Activated B cell treated with CpG ODN at 0.5 μM for 24 hours (primary cell): ENCODE data around the gene PKD1. TPM values are rescaled to one million over a fixed set of nuclear protein-coding genes. Genes with fewer than 3 reads are reported as not detected.

ENCODE experiments used
- ATAC-seq: fragments of 200-7000 bp; cut with Tn5 transposase; one replicate; pipeline ENCODE4 v1.10.0; 2021; ENCODE audit warnings: low read depth, mild to moderate bottlenecking, moderate library complexity
- CTCF ChIA-PET: fragments of 350-600 bp; sonication (Branson Sonifier 250); formaldehyde crosslinking; loops from one replicate; lab custom pipeline; 2021; ENCODE audit warnings: antibody characterized with exemption; lab: Charles Lee
- POLR2A ChIA-PET: fragments of 350-600 bp; sonication (Branson Sonifier 250); formaldehyde crosslinking; loops from one replicate; lab custom pipeline; 2021; ENCODE audit warnings: antibody characterized with exemption; lab: Charles Lee
- DNase-seq: peaks from one replicate; pipeline ENCODE4 v3.0.0; 2022
- H3K27ac Mint-ChIP-seq: one replicate; pipeline ENCODE4 v1.8.0; 2020; ENCODE audit warnings: mixed read lengths
- H3K27me3 Mint-ChIP-seq: one replicate; pipeline ENCODE4 v1.8.0; 2021; ENCODE audit warnings: mixed read lengths
- H3K36me3 Mint-ChIP-seq: one replicate; pipeline ENCODE4 v1.8.0; 2021; ENCODE audit warnings: low read depth, mixed read lengths
- H3K4me1 Mint-ChIP-seq: one replicate; pipeline ENCODE4 v1.8.0; 2021; ENCODE audit warnings: mixed read lengths
- H3K4me3 Mint-ChIP-seq: one replicate; pipeline ENCODE4 v1.8.0; 2020; ENCODE audit warnings: mild to moderate bottlenecking, mixed read lengths
- H3K9me3 Mint-ChIP-seq: one replicate; pipeline ENCODE4 v1.8.0; 2020; ENCODE audit warnings: mixed read lengths
- intact Hi-C: fragments of 100-400 bp; cut with micrococcal nuclease; formaldehyde crosslinking; loops from one replicate; pipeline ENCODE4 v1.15.1; 2024
- total RNA-seq: library from RNA; stranded (reverse); gene quantifications from 2 replicates; pipeline ENCODE4 v1.2.3, GENCODE V29; 2022
- TF ChIP-seq, protein P1 (sequence below): fragments of 200-600 bp; IDR thresholded peaks from one replicate; pipeline ENCODE4 v1.8.0; 2022; ENCODE audit warnings: antibody characterized with exemption, mild to moderate bottlenecking

PKD1 gene
- total RNA-seq, 1 donor from 2014 or later: 84.2 TPM

DNA sequence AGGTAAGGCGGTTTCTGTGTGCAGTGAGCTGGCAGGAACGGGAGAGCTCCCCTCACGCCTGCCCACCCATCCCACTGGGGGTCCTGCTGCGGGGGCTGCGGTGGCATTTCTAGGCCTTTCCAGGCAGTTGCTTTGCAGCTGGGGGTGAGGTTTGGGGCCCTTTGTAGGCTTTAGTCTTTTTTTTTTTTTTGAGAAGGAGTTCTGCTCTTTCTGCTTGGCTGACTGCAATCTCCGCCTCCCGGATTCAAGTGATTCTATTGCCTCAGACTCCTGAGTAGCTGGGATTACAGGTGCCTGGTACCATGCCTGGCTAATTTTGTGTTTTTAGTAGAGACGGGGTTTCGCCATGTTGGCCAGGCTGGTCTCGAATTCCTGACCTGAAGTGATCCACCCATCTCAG is 76.8 kb downstream of the PKD1 start:
- no peak for DNase-seq
- TF ChIP-seq, protein P1, sequence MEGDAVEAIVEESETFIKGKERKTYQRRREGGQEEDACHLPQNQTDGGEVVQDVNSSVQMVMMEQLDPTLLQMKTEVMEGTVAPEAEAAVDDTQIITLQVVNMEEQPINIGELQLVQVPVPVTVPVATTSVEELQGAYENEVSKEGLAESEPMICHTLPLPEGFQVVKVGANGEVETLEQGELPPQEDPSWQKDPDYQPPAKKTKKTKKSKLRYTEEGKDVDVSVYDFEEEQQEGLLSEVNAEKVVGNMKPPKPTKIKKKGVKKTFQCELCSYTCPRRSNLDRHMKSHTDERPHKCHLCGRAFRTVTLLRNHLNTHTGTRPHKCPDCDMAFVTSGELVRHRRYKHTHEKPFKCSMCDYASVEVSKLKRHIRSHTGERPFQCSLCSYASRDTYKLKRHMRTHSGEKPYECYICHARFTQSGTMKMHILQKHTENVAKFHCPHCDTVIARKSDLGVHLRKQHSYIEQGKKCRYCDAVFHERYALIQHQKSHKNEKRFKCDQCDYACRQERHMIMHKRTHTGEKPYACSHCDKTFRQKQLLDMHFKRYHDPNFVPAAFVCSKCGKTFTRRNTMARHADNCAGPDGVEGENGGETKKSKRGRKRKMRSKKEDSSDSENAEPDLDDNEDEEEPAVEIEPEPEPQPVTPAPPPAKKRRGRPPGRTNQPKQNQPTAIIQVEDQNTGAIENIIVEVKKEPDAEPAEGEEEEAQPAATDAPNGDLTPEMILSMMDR: no peak
- intact Hi-C loops: no loop called here
- Mint-ChIP-seq H3K4me3 (no peak overlapping the region), H3K9me3 (no peaks in the 10 kb centered on the region), H3K27ac (no peak overlapping the region), H3K27me3 (no peaks in the 10 kb centered on the region), H3K4me1 (no peaks in the 10 kb centered on the region), H3K36me3 (peaks cover 60% of the 10 kb centered on the region)
- CTCF ChIA-PET: no interaction called here
- ATAC-seq: no peak
- POLR2A ChIA-PET: no interaction called here

DNA sequence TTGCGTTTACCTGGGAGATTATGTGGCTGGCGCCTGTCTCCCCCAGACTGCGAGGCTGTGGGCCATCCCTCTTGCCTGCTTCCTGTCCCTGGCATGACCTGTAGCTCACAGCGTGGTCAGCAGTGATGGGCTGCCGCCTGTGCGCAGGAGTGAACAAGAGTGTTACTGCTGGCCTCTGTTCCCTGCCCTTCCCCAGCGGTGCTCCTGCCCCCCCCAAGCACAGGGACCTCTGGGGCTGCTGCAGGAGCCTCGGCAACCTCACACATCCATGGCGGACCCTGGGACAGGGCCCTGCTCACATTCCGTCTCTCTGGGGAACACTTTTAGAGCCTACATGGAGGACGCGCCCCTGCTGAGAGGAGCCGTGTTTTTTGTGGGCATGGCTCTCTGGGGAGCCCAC is 77.3 kb downstream of the PKD1 start:
- H3K4me1 Mint-ChIP-seq: no peaks in the 10 kb centered on the region
- no peak overlapping the region for H3K27ac Mint-ChIP-seq

DNA sequence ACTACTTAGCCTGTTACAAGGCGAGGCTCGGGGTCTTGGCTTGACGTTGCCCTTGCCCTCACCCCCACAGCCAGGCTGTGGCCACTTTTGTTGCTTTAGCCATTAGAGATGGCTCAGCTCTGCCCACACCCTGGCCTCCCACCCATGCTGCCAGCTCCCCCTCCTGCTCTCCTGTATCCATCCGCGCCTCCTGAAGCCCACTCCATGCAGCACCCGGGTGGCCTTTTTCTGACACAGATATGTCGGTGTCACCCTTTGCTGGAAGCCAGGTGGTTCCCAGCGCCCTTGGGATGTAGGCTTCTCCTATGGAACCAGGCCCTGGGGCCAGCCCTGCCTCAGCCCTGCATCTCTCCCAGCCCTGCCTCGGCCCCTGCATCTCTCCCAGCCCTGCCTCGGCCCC is 78.3 kb downstream of the PKD1 start:
- no peaks in the 10 kb centered on the region for H3K9me3 Mint-ChIP-seq
- intact Hi-C loops: no loop called here
- ChIA-PET POLR2A (interaction anchor here (0.7 to 0.9 kb wide), 2 partner anchors 10 to 98 kb away, joined by 3 read pairs; partner anchors contain the start of genes NTHL1, TRAF7 and TSC2), CTCF (interaction anchor here (1.2 to 1.7 kb wide), 2 partner anchors 35 to 83 kb away, joined by 5 to 7 read pairs; no protein-coding TSS in a partner anchor)
- no peaks in the 10 kb centered on the region for H3K4me1 Mint-ChIP-seq
- H3K36me3 Mint-ChIP-seq: peaks cover 59% of the 10 kb centered on the region
- DNase-seq (no peak), ATAC-seq (no peak)
- no peak overlapping the region for H3K4me3 Mint-ChIP-seq
- H3K27me3 Mint-ChIP-seq: no peaks in the 10 kb centered on the region
- TF ChIP-seq, protein P1: no peak
- no peak overlapping the region for H3K27ac Mint-ChIP-seq

More for the DNA sequence above, 77.3 kb downstream of the PKD1 start:
- ChIA-PET POLR2A (no interaction called here), CTCF (no interaction called here)
- Mint-ChIP-seq H3K9me3 (no peaks in the 10 kb centered on the region), H3K4me3 (no peak overlapping the region), H3K27me3 (no peaks in the 10 kb centered on the region), H3K36me3 (peaks cover 60% of the 10 kb centered on the region)
- intact Hi-C loops: no loop called here
- DNase-seq (no peak), ATAC-seq (no peak)
- TF ChIP-seq, protein P1: no peak

DNA sequence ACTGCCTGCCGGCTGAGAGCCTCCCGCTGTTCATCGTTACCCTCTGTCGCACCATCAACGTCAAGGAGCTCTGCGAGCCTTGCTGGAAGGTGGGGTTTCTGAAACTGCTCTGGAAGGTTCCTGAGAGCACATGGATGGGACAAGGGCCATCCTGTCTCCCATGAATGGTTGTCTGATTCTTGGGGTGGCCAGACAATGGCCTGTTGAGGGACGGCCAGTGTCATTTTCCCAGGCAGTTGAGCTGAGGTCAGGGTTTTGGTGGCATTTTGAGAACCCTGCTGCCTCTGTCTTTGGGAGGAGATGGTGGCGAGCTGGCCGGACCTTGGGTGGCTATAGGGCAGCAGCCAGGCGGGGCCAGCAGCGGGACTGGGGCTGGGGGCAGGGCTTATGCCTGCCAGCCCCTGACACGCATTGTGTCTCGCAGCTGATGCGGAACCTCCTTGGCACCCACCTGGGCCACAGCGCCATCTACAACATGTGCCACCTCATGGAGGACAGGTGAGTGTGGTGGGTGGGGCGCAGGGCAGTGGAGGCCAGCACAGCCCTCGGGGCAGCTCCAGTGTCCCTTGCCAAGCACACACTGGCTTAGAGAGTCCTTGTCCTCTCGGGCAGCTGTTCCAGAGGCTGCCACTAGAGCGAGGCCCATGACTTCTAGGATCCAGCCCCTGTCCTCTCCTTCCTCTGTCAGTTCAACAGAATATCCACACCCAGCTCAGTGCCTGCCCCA is 78.9 kb downstream of the PKD1 start:
- H3K27ac Mint-ChIP-seq: no peak overlapping the region
- ATAC-seq (no peak), DNase-seq (no peak)
- ChIA-PET POLR2A (interaction anchor here (0.6 to 0.9 kb wide), 3 partner anchors 8 to 98 kb away, joined by 3 to 11 read pairs (median 3); partner anchors contain the start of genes NTHL1, TRAF7 and TSC2), CTCF (interaction anchor here (1.2 to 1.7 kb wide), 2 partner anchors 34 to 84 kb away, joined by 5 to 7 read pairs; no protein-coding TSS in a partner anchor)
- intact Hi-C loops: no loop called here
- peaks cover 62% of the 10 kb centered on the region for H3K36me3 Mint-ChIP-seq
- H3K4me1 Mint-ChIP-seq: no peaks in the 10 kb centered on the region
- H3K9me3 Mint-ChIP-seq: no peaks in the 10 kb centered on the region
- no peak overlapping the region for H3K4me3 Mint-ChIP-seq
- TF ChIP-seq, protein P1: no peak
- H3K27me3 Mint-ChIP-seq: no peaks in the 10 kb centered on the region

DNA sequence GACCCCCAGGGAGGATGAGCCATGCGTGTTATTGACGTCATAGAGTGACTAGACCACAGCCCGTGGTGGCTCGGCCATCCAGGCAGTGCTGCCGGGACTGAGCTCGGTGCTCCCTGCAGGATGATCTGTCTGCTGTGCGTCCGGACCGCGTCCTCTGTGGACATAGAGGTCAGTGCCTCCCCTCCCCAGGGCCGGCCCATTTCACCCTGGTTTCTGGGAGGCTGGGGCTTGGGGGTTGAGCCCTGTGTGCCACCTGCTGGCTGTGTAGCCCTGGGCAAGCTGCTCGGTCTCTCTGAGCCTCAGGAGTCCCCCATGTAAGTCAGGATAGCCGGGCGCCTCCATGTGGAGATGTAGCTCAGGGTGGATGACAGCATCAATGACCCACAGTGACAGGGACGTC is 79.6 kb downstream of the PKD1 start:
- Mint-ChIP-seq H3K36me3 (peaks cover 63% of the 10 kb centered on the region), H3K4me3 (no peak overlapping the region), H3K27ac (no peak overlapping the region), H3K4me1 (no peaks in the 10 kb centered on the region), H3K27me3 (no peaks in the 10 kb centered on the region), H3K9me3 (no peaks in the 10 kb centered on the region)
- intact Hi-C loops: no loop called here
- DNase-seq (no peak), ATAC-seq (no peak)
- CTCF ChIA-PET: interaction anchor here (1.2 to 1.7 kb wide), 2 partner anchors 34 to 84 kb away, joined by 5 to 7 read pairs; no protein-coding TSS in a partner anchor
- TF ChIP-seq, protein P1: no peak
- POLR2A ChIA-PET: interaction anchor here (0.6 kb wide), 1 partner anchor 9 kb away, joined by 11 read pairs; no protein-coding TSS in a partner anchor
